Caco-2 (cell line): ENCODE data around the gene CAMKMT. TPM values are rescaled to one million over a fixed set of nuclear protein-coding genes. Genes with fewer than 3 reads are reported as not detected.

Experiments used
- BruUV-seq: library from RNA; stranded (reverse); fragments of 400-500 nt; replicated peaks from 2 replicates; lab custom pipeline; 2021; lab: Mats Ljungman, UMichigan
- CTCF ChIA-PET: fragments of 300-600 bp; sonication (Branson Sonifier 250); formaldehyde crosslinking; loops from one replicate; lab custom pipeline; 2022; ENCODE audit warnings: antibody characterized with exemption; lab: Charles Lee
- POLR2A ChIA-PET: fragments of 300-600 bp; sonication (Branson Sonifier 250); formaldehyde crosslinking; loops from one replicate; lab custom pipeline; 2022; ENCODE audit warnings: antibody characterized with exemption; lab: Charles Lee
- DNase-seq, 2 experiments: peaks; one replicate each; pipeline versions ENCODE4 v3.0.0 to v3.0.0-alpha.2; 2020 to 2022
- H3K27me3 ChIP-seq: replicated peaks from 2 replicates; pipeline ENCODE4 v1.6.0; 2011; ENCODE audit warnings: low read length; ENCODE audit not compliant: control insufficient read depth, insufficient read depth
- H3K36me3 ChIP-seq: 2 replicates; pipeline ENCODE4 v1.5.1; 2011; ENCODE audit warnings: low read length; ENCODE audit not compliant: control insufficient read depth, insufficient read depth
- H3K4me1 ChIP-seq: fragments of 250-450 bp; sonication (Bioruptor Pico); 2 replicates; pipeline ENCODE4 v1.5.1; 2020; ENCODE audit warnings: mild to moderate bottlenecking
- H3K4me3 ChIP-seq: 2 replicates; pipeline ENCODE4 v1.5.1; 2011; ENCODE audit warnings: low read depth, mild to moderate bottlenecking, control low read depth, low read length
- H3K9me3 ChIP-seq: fragments of 250-450 bp; sonication (Bioruptor Pico); 2 replicates; pipeline ENCODE4 v1.5.1; 2020; ENCODE audit warnings: mild to moderate bottlenecking, moderate library complexity
- H3K27ac Mint-ChIP-seq: one replicate; pipeline ENCODE4 v1.8.0; 2022; ENCODE audit warnings: mixed read lengths; ENCODE audit not compliant: unreplicated experiment
- H3K27me3 Mint-ChIP-seq: one replicate; pipeline ENCODE4 v1.8.0; 2022; ENCODE audit warnings: mixed read lengths; ENCODE audit not compliant: insufficient read depth, unreplicated experiment
- H3K36me3 Mint-ChIP-seq: one replicate; pipeline ENCODE4 v1.8.0; 2022; ENCODE audit warnings: mild to moderate bottlenecking, mixed read lengths; ENCODE audit not compliant: insufficient read depth, unreplicated experiment
- H3K4me1 Mint-ChIP-seq: one replicate; pipeline ENCODE4 v1.8.0; 2022; ENCODE audit warnings: low read depth, mixed read lengths; ENCODE audit not compliant: unreplicated experiment
- H3K4me3 Mint-ChIP-seq: one replicate; pipeline ENCODE4 v1.8.0; 2022; ENCODE audit warnings: mild to moderate bottlenecking, moderate library complexity, mixed read lengths; ENCODE audit not compliant: unreplicated experiment
- H3K9me3 Mint-ChIP-seq: one replicate; pipeline ENCODE4 v1.8.0; 2022; ENCODE audit warnings: mixed read lengths; ENCODE audit not compliant: unreplicated experiment
- CTCF ChIP-seq, 2 experiments: fragments of 200-600 bp in 1 of 2; IDR thresholded peaks; 1 replicate in 1 of 2; 2 replicates in 1 of 2; pipeline versions ENCODE4 v1.5.1 to v1.8.0; 2011 to 2022; ENCODE audit warnings: antibody characterized with exemption in 1 of 2, control low read depth in 1 of 2, inconsistent platforms in 1 of 2, low read depth in 1 of 2, low read length in 1 of 2, mild to moderate bottlenecking in 1 of 2, moderate library complexity in 1 of 2; ENCODE audit not compliant: insufficient read depth in 1 of 2, severe bottlenecking in 1 of 2, unreplicated experiment in 1 of 2
- intact Hi-C: fragments of 100-400 bp; cut with micrococcal nuclease; formaldehyde crosslinking; loops from one replicate; pipeline ENCODE4 v1.10.0; 2022; ENCODE audit not compliant: unreplicated experiment
- total RNA-seq: library from RNA; stranded (reverse); gene quantifications from 2 replicates; pipeline ENCODE4 v1.2.3, GENCODE V29; 2022

Gene CAMKMT
- total RNA-seq, 1 experiment from 2014 or later = 25.2 TPM

GRCh38 chr2:44524347-44524926 lies 162.7 kb downstream of the CAMKMT start:
- ChIA-PET POLR2A (no interaction called here), CTCF (no interaction called here)
- H3K4me3 ChIP-seq = no peak overlapping the region
- no peak overlapping the region for H3K27ac Mint-ChIP-seq
- peaks cover 7% of the 10 kb centered on the region for H3K4me1 Mint-ChIP-seq
- H3K4me1 ChIP-seq = peaks cover 3% of the 10 kb centered on the region; the same call in 1 of the 2 replicates
- intact Hi-C loops = no loop called here
- peaks cover 6% of the 10 kb centered on the region for H3K36me3 Mint-ChIP-seq
- H3K27me3 ChIP-seq = no peaks in the 10 kb centered on the region
- no peaks in the 10 kb centered on the region for H3K36me3 ChIP-seq
- H3K4me3 Mint-ChIP-seq = no peak overlapping the region
- H3K27me3 Mint-ChIP-seq = no peaks in the 10 kb centered on the region
- peaks cover 20% of the 10 kb centered on the region for H3K9me3 Mint-ChIP-seq
- peak in 1 of 2 experiments; percentile 10 for DNase-seq
- peaks cover 12% of the 10 kb centered on the region for H3K9me3 ChIP-seq
- BruUV-seq = no TSS peak
- no peak for TF ChIP-seq CTCF (IDR thresholded peaks at IDR 0.05; ENCODE audit: insufficient read depth in 1 of 2, low read depth in 1 of 2, low read length in 1 of 2, severe bottlenecking in 1 of 2, unreplicated experiment in 1 of 2)

DNA sequence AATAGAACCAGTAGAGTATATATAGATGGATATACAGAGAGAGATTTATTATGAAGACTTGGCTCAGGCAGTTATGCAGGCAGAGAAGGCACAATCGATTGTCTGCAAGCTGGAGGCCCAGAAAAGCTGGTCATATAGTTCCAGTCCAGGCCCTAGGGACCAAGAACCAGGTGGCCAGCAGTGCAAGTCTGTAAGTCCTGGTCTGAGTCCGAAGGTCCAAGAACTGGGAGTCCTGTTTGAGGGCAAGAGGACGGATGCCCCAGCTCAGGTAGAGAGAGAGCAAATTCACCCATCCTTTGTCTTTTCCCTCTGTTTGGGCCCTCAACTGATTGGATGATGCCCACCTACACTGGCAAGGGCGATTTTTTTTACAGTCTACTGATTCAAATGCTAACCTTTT lies 164.6 kb downstream of the CAMKMT start:
- BruUV-seq = no TSS peak
- H3K4me3 Mint-ChIP-seq = no peak overlapping the region
- POLR2A ChIA-PET = no interaction called here

GRCh38 chr2:44528595-44528994 lies 166.8 kb downstream of the CAMKMT start:
- no peaks in the 10 kb centered on the region for H3K36me3 Mint-ChIP-seq
- H3K27me3 Mint-ChIP-seq = no peaks in the 10 kb centered on the region
- ChIA-PET POLR2A (no interaction called here), CTCF (no interaction called here)
- H3K9me3 Mint-ChIP-seq = peaks cover 9% of the 10 kb centered on the region
- Histone ChIP-seq H3K9me3 (no peaks in the 10 kb centered on the region), H3K4me1 (peaks cover 3% of the 10 kb centered on the region; the same call in 1 of the 2 replicates), H3K27me3 (no peaks in the 10 kb centered on the region), H3K4me3 (no peak overlapping the region), H3K36me3 (no peaks in the 10 kb centered on the region)
- BruUV-seq = no TSS peak
- H3K4me3 Mint-ChIP-seq = no peak overlapping the region
- intact Hi-C loops = no loop called here
- no peak for DNase-seq
- H3K4me1 Mint-ChIP-seq = peaks cover 7% of the 10 kb centered on the region
- no peak overlapping the region for H3K27ac Mint-ChIP-seq
- TF ChIP-seq CTCF (IDR thresholded peaks at IDR 0.05; ENCODE audit: insufficient read depth in 1 of 2, low read depth in 1 of 2, low read length in 1 of 2, severe bottlenecking in 1 of 2, unreplicated experiment in 1 of 2) = no peak

More for the DNA sequence above, 164.6 kb downstream of the CAMKMT start:
- Histone ChIP-seq H3K36me3 (no peaks in the 10 kb centered on the region), H3K9me3 (peaks cover 12% of the 10 kb centered on the region), H3K27me3 (no peaks in the 10 kb centered on the region), H3K4me3 (no peak overlapping the region), H3K4me1 (peaks cover 3% of the 10 kb centered on the region; the same call in 1 of the 2 replicates)
- Mint-ChIP-seq H3K4me1 (peaks cover 7% of the 10 kb centered on the region), H3K36me3 (peaks cover 6% of the 10 kb centered on the region), H3K9me3 (peaks cover 20% of the 10 kb centered on the region), H3K27me3 (no peaks in the 10 kb centered on the region), H3K27ac (no peak overlapping the region)
- no peak for TF ChIP-seq CTCF (IDR thresholded peaks at IDR 0.05; ENCODE audit: insufficient read depth in 1 of 2, low read depth in 1 of 2, low read length in 1 of 2, severe bottlenecking in 1 of 2, unreplicated experiment in 1 of 2)
- no peak for DNase-seq
- intact Hi-C loops = no loop called here
- CTCF ChIA-PET = no interaction called here
